PC-9 (cell line): ENCODE measurements around the gene GFPT2.

Source experiments
- CTCF ChIP-seq: fragments of 200-600 bp; sonication (generic); conservative IDR thresholded peaks from 2 replicates; pipeline ENCODE4 v1.6.1; 2017; ENCODE audit warnings: mixed run types, antibody characterized with exemption, mild to moderate bottlenecking, moderate library complexity
- EZH2 ChIP-seq: fragments of 200-600 bp; sonication (generic); IDR thresholded peaks from 2 replicates; pipeline ENCODE4 v1.8.0; 2017; ENCODE audit warnings: antibody characterized with exemption, low read depth

- TF ChIP-seq CTCF, result no peak
- no peak for TF ChIP-seq EZH2
These were observed 58.1 kb downstream of the GFPT2 start for GRCh38 chr5:180294913-180295555.
